GM12873 (cell line): ENCODE results near the gene COPZ1.

ENCODE experiments used
- CTCF ChIP-seq: IDR thresholded peaks from 2 replicates; pipeline ENCODE4 v1.5.1; 2012; ENCODE audit warnings: low read depth, mild to moderate bottlenecking, moderate library complexity, low read length, control low read depth; ENCODE audit not compliant: insufficient read depth; ENCODE audit errors: missing control alignments

The COPZ1 gene

GRCh38 chr12:54300732-54301427, 24.1 kb upstream of the COPZ1 start, which contains the start of gene NFE2:
Gene NFE2 (minus strand): TSS chr12:54301015. CDS start chr12:54295248, 5,767 bp downstream.
- no peak for TF ChIP-seq CTCF

GRCh38 chr12:54301428-54302048, 23.4 kb upstream of the COPZ1 start:
- no peak for TF ChIP-seq CTCF

- TF ChIP-seq CTCF: no peak
Observed at GRCh38 chr12:54303640-54304039, 21.3 kb upstream of the COPZ1 start.

- no peak for TF ChIP-seq CTCF
Observed at GRCh38 chr12:54304187-54304810, 20.6 kb upstream of the COPZ1 start.

- no peak for TF ChIP-seq CTCF
Observed at GRCh38 chr12:54306925-54307741, 17.8 kb upstream of the COPZ1 start.

GRCh38 chr12:54311051-54311450, 13.9 kb upstream of the COPZ1 start:
- no peak for TF ChIP-seq CTCF
